OCI-LY1 (cell line): ENCODE measurements around the gene KCTD16.

Experiments used
- H2AFZ ChIP-seq: fragments of 200-600 bp; sonication (generic), shearing (Covaris generic); 2 replicates; pipeline ENCODE4 v1.6.0; 2014; ENCODE audit warnings: antibody characterized with exemption, mild to moderate bottlenecking, low read length
- H3F3A ChIP-seq: fragments of 200-600 bp; sonication (generic), shearing (Covaris generic); 2 replicates; pipeline ENCODE4 v1.6.0; 2014; ENCODE audit warnings: mild to moderate bottlenecking, antibody characterized with exemption, low read length, moderate library complexity; ENCODE audit not compliant: insufficient read depth
- H3K27ac ChIP-seq: fragments of 200-600 bp; sonication (generic); 2 replicates; pipeline ENCODE4 v1.5.1; 2014; ENCODE audit warnings: low read length, mixed run types, mild to moderate bottlenecking, low read depth; ENCODE audit not compliant: poor library complexity, severe bottlenecking
- H3K27me3 ChIP-seq: fragments of 200-600 bp; sonication (generic); 2 replicates; pipeline ENCODE4 v1.6.0; 2014; ENCODE audit warnings: antibody characterized with exemption, mild to moderate bottlenecking, low read length, moderate library complexity; ENCODE audit not compliant: insufficient read depth
- H3K36me3 ChIP-seq: fragments of 200-600 bp; sonication (generic); 2 replicates; pipeline ENCODE4 v1.6.1; 2014; ENCODE audit warnings: mild to moderate bottlenecking, antibody characterized with exemption, low read length, moderate library complexity, mixed read lengths; ENCODE audit not compliant: insufficient read depth
- H3K4me1 ChIP-seq: fragments of 200-600 bp; sonication (generic); 2 replicates; pipeline ENCODE4 v1.5.1; 2014; ENCODE audit warnings: mild to moderate bottlenecking, low read length, moderate library complexity; ENCODE audit not compliant: insufficient read depth, severe bottlenecking
- H3K4me2 ChIP-seq: fragments of 200-600 bp; sonication (generic), shearing (Covaris generic); 2 replicates; pipeline ENCODE4 v1.6.1; 2014; ENCODE audit warnings: low read length
- H3K4me3 ChIP-seq: fragments of 200-600 bp; sonication (generic); 2 replicates; pipeline ENCODE4 v1.5.1; 2014; ENCODE audit warnings: low read length, low read depth, mild to moderate bottlenecking, mixed read lengths; ENCODE audit not compliant: poor library complexity, severe bottlenecking
- H3K79me2 ChIP-seq: fragments of 200-600 bp; shearing (Covaris generic); 2 replicates; pipeline ENCODE4 v1.6.1; 2016; ENCODE audit warnings: mixed run types, low read length, mixed read lengths; ENCODE audit not compliant: insufficient read depth
- H3K9ac ChIP-seq: fragments of 200-600 bp; sonication (generic), shearing (Covaris generic); 2 replicates; pipeline ENCODE4 v1.6.1; 2014; ENCODE audit warnings: mild to moderate bottlenecking, low read length, mixed read lengths
- H3K9me2 ChIP-seq: fragments of 200-600 bp; sonication (generic), shearing (Covaris generic); 2 replicates; pipeline ENCODE4 v1.6.1; 2014; ENCODE audit warnings: low read depth, mild to moderate bottlenecking, low read length, mixed read lengths
- H3K9me3 ChIP-seq: fragments of 200-600 bp; shearing (Covaris generic); 2 replicates; pipeline ENCODE4 v1.6.1; 2014; ENCODE audit warnings: low read length, mixed read lengths
- H4K20me1 ChIP-seq: fragments of 200-600 bp; sonication (generic), shearing (Covaris generic); 2 replicates; pipeline ENCODE4 v1.6.0; 2016; ENCODE audit warnings: mild to moderate bottlenecking, low read length; ENCODE audit not compliant: insufficient read depth
- EZH2 ChIP-seq: fragments of 200-600 bp; sonication (generic), shearing (Covaris generic); IDR thresholded peaks from 2 replicates; pipeline ENCODE4 v1.8.0; 2017; ENCODE audit warnings: borderline replicate concordance, mixed run types, mild to moderate bottlenecking, antibody characterized with exemption, low read length, moderate library complexity, mixed read lengths
- TF ChIP-seq, protein P1 (sequence below): fragments of 200-600 bp; sonication (generic), shearing (Covaris generic); IDR thresholded peaks from 2 replicates; pipeline ENCODE4 v1.5.1; 2017; ENCODE audit warnings: mild to moderate bottlenecking, antibody characterized with exemption, low read length, moderate library complexity, mixed read lengths

Gene KCTD16

DNA sequence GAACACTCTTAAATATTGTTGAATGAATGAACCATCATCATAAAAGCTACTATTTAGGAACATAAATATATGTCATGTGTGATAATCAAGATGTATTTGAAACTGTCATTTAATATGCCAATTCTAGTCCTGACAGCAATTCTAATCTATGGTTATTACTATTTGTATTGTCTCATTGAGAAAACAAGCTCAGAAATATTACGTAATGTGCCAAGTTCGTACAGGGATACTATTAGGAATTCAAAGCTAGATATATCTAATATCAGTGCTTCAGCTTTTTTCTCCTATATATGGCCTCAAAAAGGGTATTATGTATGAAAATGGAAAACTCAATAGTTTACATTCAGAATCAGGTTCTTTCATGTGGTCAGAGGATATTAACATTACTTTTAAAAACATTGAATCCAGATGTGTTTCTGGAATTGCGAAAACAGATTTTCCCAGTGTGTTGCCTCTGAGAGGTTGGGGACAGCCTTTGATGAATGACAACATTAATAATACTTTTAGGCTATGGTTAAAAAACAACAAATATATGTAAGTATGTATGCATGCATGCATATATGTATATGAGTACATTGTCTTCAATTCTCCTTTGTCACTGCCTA, 95.1 kb downstream of the KCTD16 start:
- Histone ChIP-seq H3K4me3 (no peak overlapping the region), H3K9me3 (no peaks in the 10 kb centered on the region), H3K4me1 (no peaks in the 10 kb centered on the region), H3K4me2 (no peak overlapping the region), H3K36me3 (no peaks in the 10 kb centered on the region), H3K27ac (no peak overlapping the region), H4K20me1 (no peaks in the 10 kb centered on the region), H3K9me2 (no peaks in the 10 kb centered on the region), H2AFZ (no peak overlapping the region), H3K27me3 (no peaks in the 10 kb centered on the region), H3K9ac (no peak overlapping the region), H3K79me2 (no peaks in the 10 kb centered on the region), H3F3A (no peaks in the 10 kb centered on the region)
- TF ChIP-seq, protein P1, sequence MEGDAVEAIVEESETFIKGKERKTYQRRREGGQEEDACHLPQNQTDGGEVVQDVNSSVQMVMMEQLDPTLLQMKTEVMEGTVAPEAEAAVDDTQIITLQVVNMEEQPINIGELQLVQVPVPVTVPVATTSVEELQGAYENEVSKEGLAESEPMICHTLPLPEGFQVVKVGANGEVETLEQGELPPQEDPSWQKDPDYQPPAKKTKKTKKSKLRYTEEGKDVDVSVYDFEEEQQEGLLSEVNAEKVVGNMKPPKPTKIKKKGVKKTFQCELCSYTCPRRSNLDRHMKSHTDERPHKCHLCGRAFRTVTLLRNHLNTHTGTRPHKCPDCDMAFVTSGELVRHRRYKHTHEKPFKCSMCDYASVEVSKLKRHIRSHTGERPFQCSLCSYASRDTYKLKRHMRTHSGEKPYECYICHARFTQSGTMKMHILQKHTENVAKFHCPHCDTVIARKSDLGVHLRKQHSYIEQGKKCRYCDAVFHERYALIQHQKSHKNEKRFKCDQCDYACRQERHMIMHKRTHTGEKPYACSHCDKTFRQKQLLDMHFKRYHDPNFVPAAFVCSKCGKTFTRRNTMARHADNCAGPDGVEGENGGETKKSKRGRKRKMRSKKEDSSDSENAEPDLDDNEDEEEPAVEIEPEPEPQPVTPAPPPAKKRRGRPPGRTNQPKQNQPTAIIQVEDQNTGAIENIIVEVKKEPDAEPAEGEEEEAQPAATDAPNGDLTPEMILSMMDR = no peak
- no peak for TF ChIP-seq EZH2

DNA sequence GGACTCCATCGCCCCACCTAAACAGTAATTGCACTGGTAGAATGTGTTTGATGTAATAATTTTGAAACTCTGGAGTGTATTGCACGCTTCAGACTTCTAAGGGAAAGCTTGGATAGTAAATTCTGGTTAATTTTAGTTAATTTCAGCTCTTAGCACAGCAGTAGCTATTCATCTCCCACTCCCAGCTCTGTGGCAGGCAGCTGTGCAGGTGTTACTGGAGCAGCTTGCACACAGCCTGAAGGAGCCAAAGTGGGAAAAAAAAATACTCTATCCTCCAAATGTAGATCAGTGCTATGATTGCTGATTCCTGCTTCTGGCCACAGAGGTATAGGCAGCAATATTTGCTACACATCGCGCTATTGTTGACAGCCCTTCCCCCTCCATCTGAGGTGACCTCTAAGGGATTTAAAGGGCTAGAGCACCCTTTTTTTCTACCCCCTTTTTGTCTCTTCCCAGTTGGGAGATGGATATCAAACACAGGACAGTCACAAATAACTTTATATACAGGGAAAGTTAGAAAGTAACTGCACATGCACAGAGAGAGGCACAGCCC, 97.4 kb downstream of the KCTD16 start:
- no peak for TF ChIP-seq EZH2
- TF ChIP-seq, protein P1 = no peak
- H2AFZ ChIP-seq = no peak overlapping the region
- no peaks in the 10 kb centered on the region for H3K9me2 ChIP-seq
- H4K20me1 ChIP-seq = no peaks in the 10 kb centered on the region
- H3K4me2 ChIP-seq = no peak overlapping the region
- H3K9ac ChIP-seq = no peak overlapping the region
- H3F3A ChIP-seq = no peaks in the 10 kb centered on the region
- no peaks in the 10 kb centered on the region for H3K4me1 ChIP-seq
- no peaks in the 10 kb centered on the region for H3K9me3 ChIP-seq
- no peaks in the 10 kb centered on the region for H3K27me3 ChIP-seq
- no peaks in the 10 kb centered on the region for H3K79me2 ChIP-seq
- H3K36me3 ChIP-seq = no peaks in the 10 kb centered on the region
- H3K4me3 ChIP-seq = no peak overlapping the region
- no peak overlapping the region for H3K27ac ChIP-seq

DNA sequence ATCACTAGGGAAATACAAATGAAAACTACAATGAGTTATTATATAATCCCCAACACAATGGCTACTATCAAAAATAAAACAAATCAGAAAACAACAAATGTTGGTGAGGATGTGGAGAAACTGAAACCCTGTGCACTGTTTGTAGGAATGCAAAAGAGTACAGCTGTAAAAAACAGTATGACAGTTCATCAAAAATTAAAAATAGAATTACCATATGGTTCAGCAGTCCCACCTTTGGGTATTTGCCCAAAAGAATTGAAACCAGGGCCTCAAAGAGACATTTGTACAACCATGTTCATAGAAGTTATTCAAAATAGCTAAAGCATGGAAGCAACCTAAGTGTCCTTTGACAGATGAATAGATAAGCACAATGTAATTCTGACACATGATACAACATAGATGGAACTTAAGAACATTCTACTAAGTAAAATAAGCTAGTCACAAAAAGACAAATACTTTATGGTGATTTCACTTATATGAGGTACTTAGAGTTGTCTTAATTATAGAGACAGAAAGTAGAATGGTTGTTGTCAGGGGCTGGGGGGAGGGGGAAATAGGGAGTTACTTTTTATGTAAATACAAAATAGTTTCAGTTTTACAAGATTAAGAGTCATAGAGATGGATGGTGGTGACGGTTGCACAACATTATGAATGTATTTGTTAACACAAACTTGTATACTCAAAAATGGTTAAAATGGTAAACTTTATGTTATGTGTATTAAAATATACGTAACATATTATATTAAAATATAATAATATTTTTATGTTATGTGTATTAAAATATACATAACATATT, 102.8 kb downstream of the KCTD16 start:
- Histone ChIP-seq H3K27ac (no peak overlapping the region), H3K9ac (no peak overlapping the region), H3K27me3 (no peaks in the 10 kb centered on the region), H2AFZ (no peak overlapping the region), H3K9me3 (no peaks in the 10 kb centered on the region), H3K79me2 (no peaks in the 10 kb centered on the region), H3K9me2 (no peaks in the 10 kb centered on the region), H3K4me2 (no peak overlapping the region), H3K4me3 (no peak overlapping the region), H4K20me1 (no peaks in the 10 kb centered on the region), H3K4me1 (no peaks in the 10 kb centered on the region), H3K36me3 (no peaks in the 10 kb centered on the region), H3F3A (no peaks in the 10 kb centered on the region)
- TF ChIP-seq, protein P1 = no peak
- TF ChIP-seq EZH2 = no peak
